Testis (tissue), 2 donors: Measurements from ENCODE around the gene ADAMTSL5.

Experiments used
- POLR2A ChIP-seq: fragments of 450-650 bp; IDR thresholded peaks from one replicate; pipeline ENCODE4 v1.6.1; 2017; ENCODE audit warnings: antibody characterized with exemption, mild to moderate bottlenecking, moderate library complexity
- TF ChIP-seq, protein P1 (sequence below), 3 experiments: fragments of 450-650 bp in 2 of 3; fragments of 200-600 bp in 1 of 3; sonication (generic) in 1 of 3; IDR thresholded peaks; one replicate each; pipeline ENCODE4 v1.5.1; 2016 to 2019; ENCODE audit warnings: antibody characterized with exemption in 3 of 3, mild to moderate bottlenecking in 2 of 3, moderate library complexity in 1 of 3

- TF ChIP-seq, protein P1, sequence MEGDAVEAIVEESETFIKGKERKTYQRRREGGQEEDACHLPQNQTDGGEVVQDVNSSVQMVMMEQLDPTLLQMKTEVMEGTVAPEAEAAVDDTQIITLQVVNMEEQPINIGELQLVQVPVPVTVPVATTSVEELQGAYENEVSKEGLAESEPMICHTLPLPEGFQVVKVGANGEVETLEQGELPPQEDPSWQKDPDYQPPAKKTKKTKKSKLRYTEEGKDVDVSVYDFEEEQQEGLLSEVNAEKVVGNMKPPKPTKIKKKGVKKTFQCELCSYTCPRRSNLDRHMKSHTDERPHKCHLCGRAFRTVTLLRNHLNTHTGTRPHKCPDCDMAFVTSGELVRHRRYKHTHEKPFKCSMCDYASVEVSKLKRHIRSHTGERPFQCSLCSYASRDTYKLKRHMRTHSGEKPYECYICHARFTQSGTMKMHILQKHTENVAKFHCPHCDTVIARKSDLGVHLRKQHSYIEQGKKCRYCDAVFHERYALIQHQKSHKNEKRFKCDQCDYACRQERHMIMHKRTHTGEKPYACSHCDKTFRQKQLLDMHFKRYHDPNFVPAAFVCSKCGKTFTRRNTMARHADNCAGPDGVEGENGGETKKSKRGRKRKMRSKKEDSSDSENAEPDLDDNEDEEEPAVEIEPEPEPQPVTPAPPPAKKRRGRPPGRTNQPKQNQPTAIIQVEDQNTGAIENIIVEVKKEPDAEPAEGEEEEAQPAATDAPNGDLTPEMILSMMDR (IDR thresholded peaks at IDR 0.05) = no peak
- TF ChIP-seq POLR2A = no peak
These were observed 25.1 kb downstream of the ADAMTSL5 start for GRCh38 chr19:1487576-1488281.
